Calu3 (cell line): ENCODE results near the gene HDAC7. TPM values are rescaled to one million over a fixed set of nuclear protein-coding genes. Genes with fewer than 3 reads are reported as not detected.

ENCODE experiments used
- BruUV-seq: library from RNA; stranded (reverse); fragments of 400-500 nt; replicated peaks from 2 replicates; lab custom pipeline; 2021; lab: Mats Ljungman, UMichigan
- CTCF ChIA-PET: fragments of 300-600 bp; sonication (Branson Sonifier 250); formaldehyde crosslinking; loops from one replicate; lab custom pipeline; 2022; ENCODE audit warnings: antibody characterized with exemption; lab: Charles Lee
- DNase-seq: peaks from one replicate; pipeline ENCODE4 v3.0.0; 2022
- H3K27ac Mint-ChIP-seq: one replicate; pipeline ENCODE4 v1.8.0; 2022; ENCODE audit warnings: mixed read lengths; ENCODE audit not compliant: unreplicated experiment
- H3K27me3 Mint-ChIP-seq: one replicate; pipeline ENCODE4 v1.8.0; 2022; ENCODE audit warnings: mixed read lengths; ENCODE audit not compliant: unreplicated experiment
- H3K36me3 Mint-ChIP-seq: one replicate; pipeline ENCODE4 v1.8.0; 2022; ENCODE audit warnings: mild to moderate bottlenecking, moderate library complexity, mixed read lengths; ENCODE audit not compliant: insufficient read depth, unreplicated experiment
- H3K4me1 Mint-ChIP-seq: one replicate; pipeline ENCODE4 v1.8.0; 2022; ENCODE audit warnings: mild to moderate bottlenecking, low read depth, mixed read lengths; ENCODE audit not compliant: unreplicated experiment
- H3K4me3 Mint-ChIP-seq: one replicate; pipeline ENCODE4 v1.8.0; 2022; ENCODE audit warnings: mild to moderate bottlenecking, low read depth, moderate library complexity, mixed read lengths; ENCODE audit not compliant: unreplicated experiment
- H3K9me3 Mint-ChIP-seq: one replicate; pipeline ENCODE4 v1.8.0; 2022; ENCODE audit warnings: low read depth, mixed read lengths; ENCODE audit not compliant: unreplicated experiment
- intact Hi-C: fragments of 100-400 bp; cut with micrococcal nuclease; formaldehyde crosslinking; loops from one replicate; pipeline ENCODE4 v1.10.0; 2022; ENCODE audit not compliant: unreplicated experiment
- total RNA-seq: library from RNA; stranded (reverse); gene quantifications from 2 replicates; pipeline ENCODE4 v1.2.3, GENCODE V29; 2022
- TF ChIP-seq, protein P1 (sequence below): fragments of 200-600 bp; IDR thresholded peaks from one replicate; pipeline ENCODE4 v1.8.0; 2022; ENCODE audit warnings: antibody characterized with exemption; ENCODE audit not compliant: unreplicated experiment

Gene HDAC7
- total RNA-seq, 1 experiment from 2014 or later = 41.8 TPM

DNA sequence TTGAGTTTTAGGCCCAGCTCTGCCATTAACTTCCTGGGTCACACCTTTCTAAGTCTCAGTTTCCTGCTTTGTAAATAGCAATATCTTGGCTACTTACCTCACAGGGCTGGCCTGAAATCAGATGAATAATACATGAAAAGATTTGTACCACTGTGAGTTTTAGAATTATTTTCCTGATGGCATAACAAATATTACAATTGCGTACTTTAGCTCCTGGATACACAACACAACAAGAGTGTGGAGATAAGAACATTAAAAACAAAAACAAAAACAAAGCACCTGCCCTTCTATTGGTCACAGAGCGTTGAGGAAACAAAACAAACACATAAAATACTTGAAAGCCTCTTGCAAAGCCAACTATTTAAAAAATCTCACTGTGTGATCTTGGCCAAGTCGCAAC lies 4.9 kb upstream of the HDAC7 start:
- peak overlapping the region; percentile 13 for H3K27ac Mint-ChIP-seq
- H3K4me1 Mint-ChIP-seq = peaks cover 55% of the 10 kb centered on the region

DNA sequence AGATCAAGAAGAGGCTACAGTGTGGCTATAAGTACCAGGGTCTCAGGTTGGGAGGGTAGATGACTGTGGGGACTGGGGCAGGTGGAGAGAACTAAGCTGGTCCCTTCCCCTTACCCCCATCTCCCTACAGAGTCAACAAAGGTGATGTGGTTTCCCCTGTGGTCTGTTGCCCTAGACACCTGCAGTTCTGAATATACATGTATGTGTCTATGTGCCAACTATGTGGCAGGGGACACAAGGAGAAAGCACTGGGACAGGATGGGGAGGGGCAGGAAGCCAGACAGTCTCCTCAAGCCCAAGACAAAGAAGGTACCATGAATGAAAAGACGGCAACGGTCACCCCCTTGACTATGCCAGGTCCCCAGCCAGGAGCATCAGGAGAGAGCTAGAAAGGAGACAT lies 4.5 kb upstream of the HDAC7 start:
- CTCF ChIA-PET = no interaction called here

More for the DNA sequence above, 4.9 kb upstream of the HDAC7 start:
- CTCF ChIA-PET = no interaction called here
- DNase-seq = no peak
- no TSS peak for BruUV-seq
- H3K27me3 Mint-ChIP-seq = no peaks in the 10 kb centered on the region
- no peaks in the 10 kb centered on the region for H3K9me3 Mint-ChIP-seq
- intact Hi-C loops = no loop called here
- peaks cover 26% of the 10 kb centered on the region for H3K36me3 Mint-ChIP-seq
- H3K4me3 Mint-ChIP-seq = no peak overlapping the region
- TF ChIP-seq, protein P1, sequence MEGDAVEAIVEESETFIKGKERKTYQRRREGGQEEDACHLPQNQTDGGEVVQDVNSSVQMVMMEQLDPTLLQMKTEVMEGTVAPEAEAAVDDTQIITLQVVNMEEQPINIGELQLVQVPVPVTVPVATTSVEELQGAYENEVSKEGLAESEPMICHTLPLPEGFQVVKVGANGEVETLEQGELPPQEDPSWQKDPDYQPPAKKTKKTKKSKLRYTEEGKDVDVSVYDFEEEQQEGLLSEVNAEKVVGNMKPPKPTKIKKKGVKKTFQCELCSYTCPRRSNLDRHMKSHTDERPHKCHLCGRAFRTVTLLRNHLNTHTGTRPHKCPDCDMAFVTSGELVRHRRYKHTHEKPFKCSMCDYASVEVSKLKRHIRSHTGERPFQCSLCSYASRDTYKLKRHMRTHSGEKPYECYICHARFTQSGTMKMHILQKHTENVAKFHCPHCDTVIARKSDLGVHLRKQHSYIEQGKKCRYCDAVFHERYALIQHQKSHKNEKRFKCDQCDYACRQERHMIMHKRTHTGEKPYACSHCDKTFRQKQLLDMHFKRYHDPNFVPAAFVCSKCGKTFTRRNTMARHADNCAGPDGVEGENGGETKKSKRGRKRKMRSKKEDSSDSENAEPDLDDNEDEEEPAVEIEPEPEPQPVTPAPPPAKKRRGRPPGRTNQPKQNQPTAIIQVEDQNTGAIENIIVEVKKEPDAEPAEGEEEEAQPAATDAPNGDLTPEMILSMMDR = no peak

DNA sequence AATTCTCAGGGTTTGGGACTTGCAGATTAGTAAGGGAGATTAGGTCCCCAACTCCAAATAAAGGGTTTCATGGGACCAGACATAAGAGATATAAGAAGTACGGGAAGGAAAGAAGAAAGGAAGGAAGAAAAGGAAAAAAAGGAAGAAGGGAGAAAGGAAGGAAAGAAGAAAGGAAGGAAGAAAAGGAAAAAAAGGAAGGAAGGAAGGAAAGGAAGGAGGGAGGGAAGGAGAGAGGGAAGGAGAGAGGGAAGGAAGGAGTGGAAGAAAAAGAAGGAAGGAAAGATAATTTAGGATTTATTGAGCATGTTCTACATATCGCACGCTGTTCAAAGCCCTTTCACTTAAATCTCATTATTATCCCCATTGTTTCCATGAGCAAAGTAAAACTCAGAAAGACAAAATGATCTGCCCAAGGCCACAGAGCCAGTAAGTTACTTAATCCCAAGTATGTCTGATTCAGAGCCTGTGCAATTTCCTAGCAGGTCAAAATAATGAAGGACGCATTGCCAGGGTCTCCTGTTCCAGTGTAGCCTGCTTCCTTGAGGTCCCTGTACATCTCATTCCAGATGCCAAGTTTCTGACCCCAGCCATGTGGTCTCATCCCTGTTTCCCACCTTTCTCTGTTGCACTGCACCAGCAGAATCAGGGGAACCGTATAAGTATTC lies 3.9 kb upstream of the HDAC7 start:
- no peak overlapping the region for H3K4me3 Mint-ChIP-seq
- H3K27me3 Mint-ChIP-seq = no peaks in the 10 kb centered on the region
- intact Hi-C loops = no loop called here
- no peaks in the 10 kb centered on the region for H3K9me3 Mint-ChIP-seq
- TF ChIP-seq, protein P1 = no peak
- H3K36me3 Mint-ChIP-seq = peaks cover 24% of the 10 kb centered on the region
- H3K4me1 Mint-ChIP-seq = peaks cover 49% of the 10 kb centered on the region
- H3K27ac Mint-ChIP-seq = no peak overlapping the region
- no peak for DNase-seq
- CTCF ChIA-PET = no interaction called here
- BruUV-seq = no TSS peak

More for the DNA sequence above, 4.5 kb upstream of the HDAC7 start:
- Mint-ChIP-seq H3K27me3 (no peaks in the 10 kb centered on the region), H3K4me1 (peaks cover 53% of the 10 kb centered on the region), H3K36me3 (peaks cover 25% of the 10 kb centered on the region), H3K9me3 (no peaks in the 10 kb centered on the region), H3K4me3 (no peak overlapping the region), H3K27ac (no peak overlapping the region)
- intact Hi-C loops = no loop called here
- no peak for DNase-seq
- TF ChIP-seq, protein P1 = no peak
- BruUV-seq = no TSS peak

DNA sequence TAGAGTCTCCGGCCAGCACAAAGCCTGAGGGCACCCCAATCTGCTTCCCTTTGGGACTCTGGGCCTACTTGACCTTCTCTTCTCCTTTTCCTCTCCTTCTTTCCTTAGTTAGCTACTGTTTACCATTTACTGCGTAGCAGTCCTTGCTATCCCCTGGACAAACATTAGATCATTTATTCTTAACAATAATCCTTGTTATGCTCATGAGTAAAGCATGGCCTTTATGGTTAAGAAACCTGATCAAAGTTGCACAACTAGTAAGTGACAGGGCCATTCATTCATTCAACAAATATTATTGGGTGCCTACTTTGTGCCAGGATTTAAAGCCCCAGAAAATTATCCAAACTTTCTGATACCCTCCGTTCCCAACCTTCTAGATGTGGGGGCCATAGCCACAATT lies 3.2 kb upstream of the HDAC7 start:
- H3K4me1 Mint-ChIP-seq = peaks cover 56% of the 10 kb centered on the region
- no peaks in the 10 kb centered on the region for H3K9me3 Mint-ChIP-seq
- DNase-seq = no peak
- no peak overlapping the region for H3K27ac Mint-ChIP-seq
- no TSS peak for BruUV-seq
- H3K36me3 Mint-ChIP-seq = peaks cover 31% of the 10 kb centered on the region
- TF ChIP-seq, protein P1 = no peak
- no peaks in the 10 kb centered on the region for H3K27me3 Mint-ChIP-seq
- H3K4me3 Mint-ChIP-seq = no peak overlapping the region
- CTCF ChIA-PET = interaction anchor here (1.0 kb wide), 1 partner anchor 13 kb away, joined by 4 read pairs; no protein-coding TSS in a partner anchor
- intact Hi-C loops = no loop called here
